Kidney tubule cell (primary cell): ENCODE results near the gene TJP2.

ENCODE experiments used
- DNase-seq: peaks from one replicate; pipeline ENCODE4 v3.0.0-alpha.2; 2018; ENCODE audit warnings: low spot score

The TJP2 gene

DNA sequence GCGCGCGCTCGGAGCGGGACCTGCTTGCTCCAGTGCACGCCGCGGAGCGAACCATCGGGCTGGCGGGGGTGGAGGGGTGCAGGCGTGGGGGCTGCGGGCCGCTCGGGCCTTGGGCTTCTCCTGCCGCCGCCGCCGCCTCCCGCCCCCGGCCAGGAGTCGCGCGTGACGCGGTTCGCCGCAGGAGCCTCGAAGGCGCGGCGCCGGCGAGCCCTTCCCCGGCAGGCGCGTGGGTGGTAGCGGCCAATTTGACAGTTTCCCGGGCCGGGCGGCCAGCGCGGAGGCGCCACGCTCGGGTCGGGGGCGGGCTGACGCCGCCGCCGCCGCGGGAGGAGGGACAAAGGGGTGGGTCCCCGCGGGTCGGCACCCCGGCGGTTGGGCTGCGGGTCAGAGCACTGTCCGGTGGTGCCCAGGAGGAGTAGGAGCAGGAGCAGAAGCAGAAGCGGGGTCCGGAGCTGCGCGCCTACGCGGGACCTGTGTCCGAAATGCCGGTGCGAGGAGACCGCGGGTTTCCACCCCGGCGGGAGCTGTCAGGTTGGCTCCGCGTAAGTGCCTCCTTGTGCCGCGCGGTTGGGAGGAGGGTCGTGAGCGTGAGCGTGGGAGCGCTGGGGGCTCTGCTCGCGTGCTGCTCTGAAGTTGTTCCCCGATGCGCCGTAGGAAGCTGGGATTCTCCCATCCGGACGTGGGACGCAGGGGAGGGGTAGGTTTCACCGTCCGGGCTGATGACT lies at the start of gene TJP2:
Gene TJP2 (plus strand): TSS at position 387 of the 725 bp plus-strand sequence. CDS start 96 bp downstream, at position 483.
- peak; percentile 76 for DNase-seq

DNA sequence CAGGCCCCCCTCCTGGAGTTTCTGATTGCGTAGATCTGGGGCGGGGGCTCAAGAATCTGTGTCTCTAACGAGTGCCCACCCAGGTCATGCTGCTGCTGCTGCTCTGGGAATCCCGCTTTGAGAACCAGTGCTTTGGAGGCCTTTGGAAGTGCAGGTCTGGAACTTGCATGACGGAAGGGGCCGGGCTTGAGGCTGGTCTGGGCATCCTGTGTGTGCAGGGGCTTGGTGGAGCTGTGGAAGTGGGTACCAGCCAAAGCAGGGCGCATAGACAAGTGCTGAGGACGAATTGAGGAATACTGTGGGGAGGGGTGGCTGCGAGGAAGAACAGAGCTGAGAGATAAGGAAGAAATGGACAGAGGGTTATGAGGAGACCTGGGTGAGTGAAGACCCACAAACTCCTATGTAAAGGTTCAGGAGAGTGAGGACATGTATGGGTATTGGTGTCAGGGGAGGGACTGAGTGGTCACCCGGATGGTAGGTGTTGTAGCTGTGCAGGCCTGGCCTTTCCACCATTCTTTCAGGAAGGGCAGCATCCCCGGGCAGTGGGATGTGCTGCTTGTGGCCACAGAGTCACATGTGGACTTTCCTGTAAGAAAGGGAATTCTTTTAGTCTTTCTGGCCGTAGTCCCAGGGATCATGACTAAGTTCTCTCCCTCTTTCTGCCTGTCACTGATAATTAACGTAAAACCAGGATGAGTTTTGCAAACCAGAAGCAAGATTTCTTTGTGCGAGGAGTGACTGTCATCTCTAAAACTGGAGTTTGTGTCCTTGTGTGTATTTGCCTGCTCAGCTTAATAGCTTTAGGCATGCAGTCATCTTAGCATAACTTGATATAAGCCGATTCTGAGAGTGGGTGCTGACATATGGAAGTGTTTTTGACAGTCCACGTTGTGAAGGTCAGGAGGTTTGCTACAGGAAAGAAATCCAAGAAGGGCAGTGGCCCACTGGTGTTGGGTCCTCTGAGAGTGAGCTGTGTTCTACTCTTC lies 43.3 kb upstream of the TJP2 start:
- peak; percentile 88 for DNase-seq

DNA sequence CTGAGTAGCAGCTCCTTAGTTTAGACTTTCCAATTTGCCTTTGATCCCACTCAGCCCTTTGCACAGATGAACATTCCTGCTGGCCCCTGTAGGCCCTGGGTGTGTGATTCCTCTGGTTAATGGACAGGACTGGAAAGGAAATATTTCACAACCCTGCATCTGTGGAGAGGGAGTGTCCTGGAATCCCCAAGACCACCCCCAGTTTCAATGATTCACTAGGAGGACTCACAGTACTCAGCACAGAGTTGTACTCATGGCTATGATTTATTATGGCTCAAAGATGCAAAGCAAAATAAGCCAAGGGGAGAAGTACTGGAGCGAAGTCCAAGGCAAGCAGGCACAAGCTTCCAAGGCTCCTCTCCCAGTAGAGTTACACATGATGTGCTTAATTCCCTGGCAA lies 42.4 kb upstream of the TJP2 start:
- peak; percentile 96 for DNase-seq

DNA sequence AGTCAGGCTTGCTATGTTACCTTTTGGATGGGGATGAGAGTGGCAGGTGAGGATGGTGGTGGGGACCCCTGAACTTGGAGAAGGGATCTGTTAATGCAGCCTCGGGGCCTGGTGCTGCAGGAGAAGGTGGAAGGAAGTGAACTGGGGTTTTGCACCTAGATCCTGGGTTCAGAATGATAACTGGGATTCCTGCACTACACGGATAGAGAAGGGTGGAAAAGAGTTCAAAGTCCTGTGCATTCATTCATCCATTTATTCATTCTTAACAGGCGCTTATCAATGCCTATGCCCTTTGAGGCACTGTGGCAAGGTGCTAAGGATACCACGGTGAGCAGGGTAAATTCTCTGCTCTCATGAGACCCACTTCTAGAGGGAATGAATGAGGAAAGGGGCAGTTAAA lies 41.7 kb upstream of the TJP2 start:
- DNase-seq, result no peak

DNA sequence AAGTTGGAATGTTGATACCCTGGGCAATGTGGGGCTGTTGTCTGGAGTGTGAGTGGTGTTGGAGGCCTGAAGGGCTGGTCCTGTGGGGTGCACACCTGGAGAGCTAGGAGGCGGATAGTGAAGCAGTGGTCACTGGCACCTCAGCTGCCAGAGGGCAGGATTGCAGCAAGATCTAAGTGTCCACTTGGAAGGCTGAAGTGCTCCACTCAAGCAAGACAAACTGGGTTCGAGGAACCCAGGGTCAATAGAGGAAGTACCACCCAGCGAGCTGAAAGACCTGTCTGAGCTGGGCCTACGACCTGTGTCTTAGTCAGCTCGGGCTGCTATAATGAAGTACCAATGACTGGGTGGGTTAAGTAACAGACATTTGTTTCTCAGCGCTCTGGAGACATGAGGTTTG lies 39.7 kb upstream of the TJP2 start:
- DNase-seq, result no peak

DNA sequence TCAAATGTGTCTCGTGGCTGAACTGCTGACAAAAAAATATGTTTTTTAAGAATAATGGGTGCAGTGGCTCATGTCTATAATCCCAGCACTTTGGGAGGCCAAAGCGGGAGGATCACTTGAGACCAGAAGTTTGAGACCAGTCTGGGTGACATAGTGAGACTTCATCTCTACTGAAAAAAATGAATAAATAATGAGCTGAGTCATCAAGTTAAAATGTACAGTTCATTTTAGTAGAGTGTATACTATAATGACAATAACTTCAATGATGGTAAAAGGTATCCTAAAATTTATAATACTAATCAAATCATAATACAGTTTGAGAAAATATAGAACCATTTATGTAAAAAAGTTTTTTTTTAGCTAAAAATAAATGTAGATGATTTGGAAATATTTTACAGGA lies 37.9 kb upstream of the TJP2 start:
- DNase-seq, result no peak

DNA sequence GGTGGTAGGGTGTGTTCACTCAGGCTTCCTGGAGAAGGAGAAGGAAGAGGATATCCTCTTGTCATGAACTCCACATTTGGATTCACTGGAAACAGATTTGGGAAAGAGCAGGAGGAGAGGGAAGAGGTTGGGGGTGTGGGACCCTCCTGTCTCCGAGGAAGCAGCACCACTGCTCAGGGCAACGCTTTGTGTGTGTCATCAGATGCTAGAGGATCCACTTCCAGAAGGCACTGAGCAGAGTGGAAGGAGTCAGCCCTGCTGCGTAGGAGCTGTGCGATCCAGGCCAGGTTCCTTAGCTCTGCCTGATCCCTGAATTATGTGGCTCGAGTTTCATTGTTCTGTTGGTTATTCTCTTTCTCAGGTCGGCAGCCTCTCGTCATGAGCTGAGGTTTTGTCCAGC lies 37.3 kb upstream of the TJP2 start:
- no peak for DNase-seq

DNA sequence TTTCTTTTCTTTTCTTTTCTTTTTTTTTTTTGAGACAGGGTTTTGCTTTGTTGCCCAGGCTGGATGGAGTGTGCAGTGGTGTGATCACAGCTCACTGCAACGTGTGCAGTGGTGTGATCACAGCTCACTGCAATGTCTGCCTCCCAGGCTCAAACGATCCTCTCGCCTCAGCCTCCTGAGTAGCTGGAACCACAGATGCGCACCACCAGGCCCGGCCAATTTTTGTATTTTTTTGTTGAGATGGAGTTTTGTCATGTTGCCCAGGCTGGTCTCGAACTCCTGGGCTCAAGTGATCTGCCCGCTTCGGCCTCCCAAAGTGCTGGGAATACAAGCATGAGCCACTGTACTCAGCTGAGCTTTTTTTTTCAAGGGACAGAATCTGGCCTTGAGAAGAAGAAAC lies 36.8 kb upstream of the TJP2 start:
- no peak for DNase-seq

DNA sequence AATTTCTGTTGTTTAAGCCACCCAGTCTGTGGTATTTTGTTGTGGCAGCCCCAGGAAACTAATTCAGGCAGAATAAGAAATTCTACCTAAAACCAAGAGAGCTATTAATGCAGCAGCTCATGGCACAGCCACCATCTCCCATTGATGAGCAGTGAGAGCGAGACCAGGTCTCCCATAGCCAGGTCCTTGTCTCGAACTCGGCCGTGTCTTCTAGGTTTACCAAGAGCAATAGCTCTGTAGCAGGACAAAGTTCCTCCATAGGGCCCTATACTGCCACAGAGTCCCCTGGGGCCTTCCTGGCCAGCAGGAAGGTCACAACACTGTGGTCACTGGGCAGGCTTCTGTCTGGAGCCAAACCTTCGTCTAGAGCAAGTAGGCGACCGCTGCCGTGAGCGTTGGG lies 34.5 kb upstream of the TJP2 start:
- no peak for DNase-seq

DNA sequence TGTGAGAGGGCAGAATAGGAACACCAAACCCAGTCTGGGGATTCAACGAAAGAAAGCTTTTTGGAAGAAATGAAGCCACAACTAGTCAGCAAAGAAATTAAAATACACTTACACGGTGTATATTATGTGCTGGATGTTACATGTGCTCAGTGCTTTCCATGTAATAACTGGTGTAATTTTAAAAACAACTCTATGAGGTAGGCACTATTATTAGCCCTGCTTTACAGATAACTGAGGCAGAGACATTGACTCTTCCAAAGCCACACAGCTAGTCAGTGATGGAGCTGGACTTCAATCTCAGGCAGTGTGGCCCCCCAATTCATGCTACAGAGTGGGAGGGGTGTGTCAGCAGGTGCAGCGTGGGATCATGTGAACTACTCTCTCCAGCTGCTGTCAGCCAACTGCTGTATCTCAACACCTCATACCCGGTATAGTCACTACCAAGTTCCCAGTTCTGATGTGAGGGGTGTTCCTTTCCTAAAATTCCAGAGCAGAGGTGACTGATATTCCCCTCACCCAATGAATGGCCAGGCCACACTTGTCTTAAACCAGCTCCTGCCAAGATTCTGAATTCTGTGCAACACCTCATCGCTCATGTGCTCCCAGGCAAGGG lies 33.8 kb upstream of the TJP2 start:
- no peak for DNase-seq

DNA sequence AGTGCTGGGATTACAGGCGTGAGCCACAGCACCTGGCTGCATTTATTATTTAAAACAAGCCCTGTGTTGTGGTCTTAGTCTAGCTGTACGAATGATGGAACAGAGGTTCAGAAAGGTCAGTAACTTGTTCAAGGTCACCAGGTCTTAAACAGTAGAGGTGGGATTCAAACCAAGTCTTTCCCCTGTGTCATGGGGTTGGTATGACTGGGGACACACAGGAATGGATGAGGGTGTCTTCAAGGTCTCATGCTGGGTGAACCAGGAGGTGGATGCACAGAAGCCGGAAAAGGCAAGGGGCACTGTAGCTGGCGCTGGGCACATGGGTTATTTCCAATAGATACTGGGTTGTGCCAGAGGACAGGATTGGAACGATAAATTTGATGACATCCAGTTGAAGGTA lies 32.2 kb upstream of the TJP2 start:
- no peak for DNase-seq

DNA sequence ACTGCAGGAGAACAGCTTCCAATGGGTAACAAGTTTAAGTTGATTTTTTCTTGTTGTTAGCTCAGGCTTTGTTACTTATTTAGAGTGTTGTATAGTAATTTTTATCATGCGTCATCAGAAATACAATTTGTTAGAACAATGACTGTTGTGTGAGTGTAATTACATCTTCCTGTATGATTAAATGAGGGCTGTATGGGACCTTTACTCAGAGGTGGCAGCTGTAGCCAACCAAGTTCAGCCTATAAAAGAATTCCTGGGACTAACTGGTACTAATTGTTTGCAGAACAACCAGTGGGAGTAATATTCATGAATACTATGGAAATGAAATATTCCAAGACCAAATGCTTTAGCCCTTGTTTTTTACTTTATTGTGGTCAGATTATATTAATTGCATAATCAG lies 30.8 kb upstream of the TJP2 start:
- no peak for DNase-seq

DNA sequence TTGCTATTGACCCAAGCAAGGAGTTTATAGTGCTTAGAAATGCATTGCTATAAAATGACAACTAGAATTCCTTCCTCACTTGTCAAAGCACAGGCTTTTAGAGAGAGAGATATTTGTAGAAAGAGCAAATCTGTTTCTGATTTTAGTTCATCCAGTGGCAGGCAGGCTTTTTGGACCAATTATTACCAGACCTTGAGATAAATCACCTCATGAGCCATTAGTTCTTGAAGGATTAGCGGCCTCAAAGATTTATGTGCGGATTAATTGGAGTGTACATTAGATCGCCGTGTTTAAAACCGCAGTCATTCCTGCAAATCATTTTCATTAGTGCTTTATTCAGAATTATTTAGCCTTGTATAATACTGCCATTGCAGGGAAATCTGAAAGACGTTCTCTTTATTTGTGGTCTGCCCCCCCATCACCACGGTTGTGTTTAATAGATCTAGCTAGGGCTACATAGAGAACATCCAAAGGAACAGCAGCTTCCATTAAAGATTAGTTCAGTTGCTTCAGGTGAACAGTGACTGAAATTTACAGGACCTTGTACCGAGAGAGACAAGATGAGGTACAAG lies 28.8 kb upstream of the TJP2 start:
- no peak for DNase-seq

DNA sequence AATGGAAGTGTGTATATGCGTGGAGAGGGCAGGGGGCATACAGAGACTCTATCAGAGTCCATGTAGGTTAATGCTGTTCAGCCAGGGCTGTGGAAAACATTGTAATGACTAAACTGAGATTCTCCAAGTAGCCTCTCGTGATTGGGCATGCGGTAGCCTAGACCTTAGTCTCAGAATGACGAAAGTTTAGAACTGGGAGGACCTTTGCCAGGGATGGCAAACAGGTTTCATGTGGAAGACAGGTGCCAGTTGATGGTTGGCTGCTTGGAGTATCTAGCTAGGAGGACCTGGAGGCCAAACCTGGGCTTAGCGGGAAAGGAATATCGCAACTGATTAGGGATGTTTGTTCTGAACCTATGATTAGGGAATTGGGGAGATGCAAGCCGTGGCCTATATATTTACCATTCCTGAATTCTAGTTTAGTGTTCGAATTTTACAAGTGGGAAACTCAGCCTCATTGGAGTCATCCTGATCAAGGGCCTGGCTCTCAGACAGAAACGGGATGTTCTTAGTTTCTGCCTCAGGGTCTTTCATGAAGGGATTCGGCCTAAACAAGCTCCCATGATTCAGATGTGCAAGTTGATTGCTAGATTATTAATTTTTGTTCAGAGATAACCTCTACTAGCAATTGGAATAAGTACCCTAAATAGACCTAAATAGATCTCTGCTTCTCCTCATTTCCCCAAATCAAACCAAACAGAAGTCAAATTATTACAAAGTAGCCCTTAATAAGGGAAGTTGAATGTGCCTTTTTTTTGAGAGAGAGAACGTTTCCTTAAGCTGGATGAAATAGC lies 26.8 kb upstream of the TJP2 start:
- no peak for DNase-seq

DNA sequence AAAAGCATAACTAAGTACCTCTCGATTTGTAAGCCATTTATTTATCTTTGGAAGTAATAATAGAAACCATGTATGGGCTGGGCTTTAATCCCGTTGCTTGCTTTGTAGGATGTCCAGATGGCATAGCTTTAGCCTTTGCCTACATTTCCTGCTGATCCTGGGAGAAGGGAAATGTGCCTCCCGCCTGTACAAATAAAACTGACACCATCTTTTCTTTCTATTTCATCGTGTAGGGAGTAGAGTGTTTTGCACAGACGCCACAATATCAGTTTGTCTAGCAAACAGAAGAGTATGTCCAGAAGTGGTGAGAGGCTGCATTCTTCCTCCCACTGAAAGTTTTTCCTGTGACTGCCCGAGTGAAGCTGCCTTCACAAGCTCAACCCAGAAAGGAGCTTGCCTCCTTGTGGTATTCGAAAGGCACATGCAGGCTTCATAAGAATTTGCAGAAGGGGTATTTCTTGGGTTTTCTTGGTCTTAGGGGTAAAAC lies 24.7 kb upstream of the TJP2 start:
- DNase-seq, result peak; percentile 30

DNA sequence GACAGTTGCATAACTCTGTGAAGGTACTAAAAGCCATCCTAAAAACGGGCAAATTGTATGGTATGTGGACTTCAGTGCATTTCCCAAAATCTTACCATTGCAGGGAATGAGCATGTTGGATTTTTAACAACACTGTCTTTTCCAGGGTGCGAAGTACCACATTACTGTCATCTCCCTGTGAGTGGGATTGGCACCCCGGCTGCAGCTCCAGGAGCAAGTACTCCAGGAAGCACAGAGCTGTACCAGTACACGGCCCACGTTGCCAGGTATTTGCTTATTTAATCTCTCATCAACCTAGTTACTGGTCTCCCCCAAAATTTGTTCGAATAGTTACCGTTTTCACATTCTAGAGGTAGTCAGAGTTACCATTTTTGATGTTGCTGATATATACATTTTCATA lies 22.6 kb upstream of the TJP2 start:
- DNase-seq, result no peak

DNA sequence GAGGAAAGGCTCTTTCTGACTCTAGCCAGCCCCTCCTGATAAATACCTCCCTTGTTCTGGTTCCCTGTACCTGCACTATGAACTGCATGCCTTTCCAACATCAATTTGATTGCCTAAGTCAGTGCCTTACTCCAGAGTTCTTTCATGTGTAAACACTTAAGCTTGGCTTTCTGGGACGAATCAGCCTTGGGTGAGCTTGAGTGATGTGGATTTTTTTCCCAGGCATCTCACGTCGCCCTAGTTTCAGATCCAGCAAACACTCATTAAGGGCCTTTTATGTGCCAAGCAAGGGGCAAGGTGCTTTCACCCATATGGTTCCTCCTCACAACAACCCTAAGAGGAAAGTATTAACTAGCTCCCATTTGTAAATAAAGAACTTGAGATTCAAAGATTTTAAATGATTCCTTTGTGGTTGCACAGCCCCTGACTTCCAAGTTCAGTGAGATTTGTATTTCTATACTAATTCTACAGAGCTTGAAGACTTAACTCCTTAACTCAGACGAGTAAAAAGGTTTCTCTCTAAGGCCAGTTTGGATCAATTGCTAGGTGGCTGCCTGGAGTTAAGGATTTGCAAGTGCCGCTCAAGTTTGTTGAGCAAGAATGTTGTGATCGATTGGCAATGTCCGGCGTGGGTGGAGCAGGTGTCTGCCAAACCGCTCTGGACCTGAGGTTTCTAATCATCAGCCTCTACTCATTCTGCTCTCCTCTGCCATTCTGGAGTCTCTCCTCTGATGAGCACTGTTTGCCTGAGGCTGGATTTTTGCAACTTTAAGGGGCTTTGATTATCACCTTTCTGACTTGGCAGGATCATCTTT lies 20.2 kb upstream of the TJP2 start:
- DNase-seq, result no peak

DNA sequence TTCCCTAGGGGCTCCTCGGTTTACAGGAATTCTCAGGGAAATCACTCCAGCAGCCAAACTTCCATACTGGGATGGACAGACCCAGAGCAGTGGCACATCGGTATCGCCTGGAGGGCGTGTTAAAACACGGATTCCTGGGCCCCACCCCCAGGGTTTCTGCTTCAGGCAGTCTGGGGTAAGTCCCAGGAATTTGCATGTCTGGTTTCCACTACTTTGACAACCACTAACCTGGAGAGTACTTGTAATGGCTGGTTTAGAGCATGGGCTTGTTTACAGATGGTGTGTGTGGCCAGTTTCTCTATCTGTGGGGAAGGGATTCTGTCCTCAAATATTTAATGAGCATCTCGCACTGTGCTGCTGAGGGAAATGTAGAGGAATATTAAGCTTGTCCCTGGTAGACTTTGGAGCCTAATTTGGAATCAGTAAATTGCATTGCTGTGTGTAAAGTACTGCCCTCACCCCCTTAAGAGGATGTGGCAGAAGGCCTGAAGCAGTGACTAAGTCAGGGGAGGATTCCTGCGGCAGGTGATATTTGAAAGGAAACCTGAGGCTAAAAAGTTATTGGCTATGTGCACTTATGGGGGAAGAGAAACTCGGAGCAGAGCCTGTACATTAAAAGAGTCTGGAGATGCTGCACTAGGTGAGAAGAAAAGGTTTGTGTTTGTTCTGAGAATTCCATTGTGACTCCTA lies 18.6 kb upstream of the TJP2 start:
- peak; percentile 44 for DNase-seq

DNA sequence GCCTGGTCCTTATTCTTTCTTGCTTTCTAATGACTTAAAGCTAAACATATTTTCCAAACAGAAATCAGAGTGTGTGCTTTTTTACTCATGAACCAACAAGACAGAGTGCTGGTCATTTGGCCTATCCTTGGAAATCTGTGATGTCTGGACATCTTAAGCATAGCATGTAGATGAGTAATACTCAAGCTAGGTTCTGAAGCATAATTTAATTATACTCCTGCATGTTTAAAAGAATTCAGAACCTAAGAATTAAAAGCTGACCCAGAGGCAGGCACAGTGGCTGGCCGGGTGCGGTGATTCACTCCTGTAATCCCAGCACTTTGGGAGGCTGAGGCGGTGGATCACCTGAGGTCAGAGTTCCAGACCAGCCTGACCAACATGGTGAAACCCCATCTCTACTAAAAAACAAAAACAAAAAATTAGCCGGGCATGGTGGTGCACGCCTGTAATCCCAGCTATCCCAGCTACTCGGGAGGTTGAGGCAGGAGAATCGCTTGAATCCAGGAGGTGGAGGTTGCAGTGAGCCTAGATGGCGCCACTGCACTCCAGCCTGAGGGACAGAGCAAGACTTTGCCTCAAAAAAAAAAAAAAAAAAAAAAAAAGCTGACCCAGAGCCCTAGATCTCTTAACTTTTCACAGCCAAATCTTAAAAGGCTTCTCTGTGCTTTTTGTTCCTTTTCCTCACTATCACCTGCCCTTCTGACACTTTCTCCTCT lies 16.2 kb upstream of the TJP2 start:
- peak; percentile 70 for DNase-seq
